ENCODE measurements around the gene DSE. TPM values are rescaled to one million over a fixed set of nuclear protein-coding genes. Genes with fewer than 3 reads are reported as not detected.

The DSE gene
- polyA plus RNA-seq, 4 donors: 37.1 to 46.7 (median 43.2) TPM

- DNase-seq (ENCODE audit: low read depth in 4 of 4, low spot score in 3 of 4): no peak
Observed at GRCh38 chr6:116465246-116465645, 94.5 kb downstream of the DSE start.

GRCh38 chr6:116467096-116467495, 96.3 kb downstream of the DSE start:
- no peak for DNase-seq (ENCODE audit: low read depth in 4 of 4, low spot score in 3 of 4)

- DNase-seq (ENCODE audit: low read depth in 4 of 4, low spot score in 3 of 4): no peak
Observed at GRCh38 chr6:116467514-116467913, 96.8 kb downstream of the DSE start.

- DNase-seq (ENCODE audit: low read depth in 4 of 4, low spot score in 3 of 4): no peak
Observed at GRCh38 chr6:116468293-116468692, 97.5 kb downstream of the DSE start.

DNA sequence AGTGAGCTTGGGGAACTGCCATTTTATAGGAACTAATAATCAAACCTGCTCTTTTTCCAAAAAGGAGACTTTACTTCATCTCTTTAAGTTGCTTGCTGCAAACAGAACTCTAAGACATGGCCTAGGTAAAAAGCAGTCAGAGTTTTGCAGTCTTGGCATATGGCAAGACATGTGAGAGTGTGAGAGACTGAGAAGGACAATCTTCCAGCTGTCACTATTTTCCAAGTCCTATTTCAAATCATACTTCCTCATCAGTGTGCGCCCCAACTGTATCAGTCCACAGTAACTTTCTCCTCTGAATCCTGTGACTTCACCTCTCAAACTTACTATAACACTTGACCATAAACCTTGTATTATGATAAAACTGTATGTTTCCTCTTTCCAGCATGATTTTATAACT, 100.8 kb downstream of the DSE start:
- DNase-seq (ENCODE audit: low read depth in 4 of 4, low spot score in 3 of 4): no peak

GRCh38 chr6:116472706-116473105, 102.0 kb downstream of the DSE start:
- no peak for DNase-seq (ENCODE audit: low read depth in 4 of 4, low spot score in 3 of 4)

DNA sequence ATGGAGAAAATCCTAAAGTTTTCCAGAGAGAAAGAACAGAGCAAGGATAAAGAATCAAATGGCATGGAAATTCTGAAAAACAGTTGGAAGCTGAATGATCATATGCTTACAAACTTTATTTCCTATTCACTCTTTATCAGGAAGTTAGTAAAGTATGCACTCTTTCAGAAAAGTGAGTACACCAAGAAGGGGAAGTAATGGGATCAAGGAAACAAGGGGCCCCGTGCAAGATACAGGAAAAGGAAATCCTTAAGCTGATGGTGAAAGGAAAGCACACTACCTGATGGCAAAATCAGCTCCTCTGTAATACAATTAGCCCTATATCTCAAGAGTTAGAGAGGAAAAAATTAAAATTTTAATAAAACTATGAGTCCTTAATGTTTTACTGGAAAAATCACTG, 104.4 kb downstream of the DSE start:
- DNase-seq (ENCODE audit: low read depth in 4 of 4, low spot score in 3 of 4): no peak

- no peak for DNase-seq (ENCODE audit: low read depth in 4 of 4, low spot score in 3 of 4)
Observed at GRCh38 chr6:116476002-116476678, 105.4 kb downstream of the DSE start.

DNA sequence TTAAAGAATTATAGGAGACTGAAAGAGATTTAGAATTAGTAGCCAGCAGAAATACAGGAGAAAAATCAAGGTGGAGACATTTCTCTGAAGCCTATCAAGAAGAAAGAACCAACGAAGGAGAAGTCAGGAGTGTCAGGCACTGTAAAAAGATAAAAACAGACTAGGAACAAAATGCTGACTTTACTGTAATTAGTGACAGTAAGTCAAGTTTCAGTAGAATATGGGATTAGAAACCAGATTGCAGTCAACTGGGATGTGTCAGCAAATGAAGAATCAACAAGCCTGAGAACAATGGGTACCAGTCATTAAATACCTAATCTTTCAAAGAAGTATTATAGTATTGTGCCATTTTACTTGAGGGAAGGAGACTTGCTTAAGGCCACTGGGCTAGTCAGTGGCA, 112.0 kb downstream of the DSE start:
- no peak for DNase-seq (ENCODE audit: low read depth in 4 of 4, low spot score in 3 of 4)

- no peak for DNase-seq (ENCODE audit: low read depth in 4 of 4, low spot score in 3 of 4)
Observed at GRCh38 chr6:116483616-116484015, 112.9 kb downstream of the DSE start.

GRCh38 chr6:116485559-116486184, 114.9 kb downstream of the DSE start:
- DNase-seq (ENCODE audit: low read depth in 4 of 4, low spot score in 3 of 4): no peak

DNA sequence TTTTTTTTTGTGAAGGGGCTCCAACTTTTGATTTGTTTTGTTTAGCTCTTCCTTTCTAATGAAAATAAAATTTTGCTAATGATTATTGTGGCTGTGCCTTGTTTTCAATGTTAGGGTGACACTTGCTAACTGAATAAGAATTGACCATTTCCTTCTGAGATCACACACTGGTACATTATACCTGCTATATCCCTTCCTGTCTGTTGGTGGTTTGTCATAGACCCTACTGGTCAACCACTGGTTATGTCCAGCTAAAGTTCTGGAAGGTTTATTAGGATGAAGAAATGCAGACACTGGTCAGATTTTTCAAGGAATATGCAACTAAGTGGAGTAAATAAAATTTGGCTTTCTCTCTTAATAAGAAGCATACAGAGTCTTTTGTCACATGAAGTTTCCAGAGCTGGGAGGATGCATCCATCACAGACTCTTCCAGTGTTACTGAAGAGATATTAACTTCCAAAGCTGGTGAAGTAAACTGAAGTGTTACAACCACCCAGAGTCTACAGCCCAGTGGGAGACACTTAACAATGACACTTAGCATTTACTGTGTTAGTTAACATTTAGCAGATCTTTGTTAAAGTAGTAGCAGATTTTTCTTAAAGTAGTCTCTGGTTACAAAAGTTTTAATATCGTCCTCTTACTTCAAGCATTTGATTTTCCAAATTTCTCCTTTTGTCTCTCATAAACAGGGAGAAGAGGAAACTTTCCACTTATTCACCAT, 121.0 kb downstream of the DSE start:
- no peak for DNase-seq (ENCODE audit: low read depth in 4 of 4, low spot score in 3 of 4)

DNA sequence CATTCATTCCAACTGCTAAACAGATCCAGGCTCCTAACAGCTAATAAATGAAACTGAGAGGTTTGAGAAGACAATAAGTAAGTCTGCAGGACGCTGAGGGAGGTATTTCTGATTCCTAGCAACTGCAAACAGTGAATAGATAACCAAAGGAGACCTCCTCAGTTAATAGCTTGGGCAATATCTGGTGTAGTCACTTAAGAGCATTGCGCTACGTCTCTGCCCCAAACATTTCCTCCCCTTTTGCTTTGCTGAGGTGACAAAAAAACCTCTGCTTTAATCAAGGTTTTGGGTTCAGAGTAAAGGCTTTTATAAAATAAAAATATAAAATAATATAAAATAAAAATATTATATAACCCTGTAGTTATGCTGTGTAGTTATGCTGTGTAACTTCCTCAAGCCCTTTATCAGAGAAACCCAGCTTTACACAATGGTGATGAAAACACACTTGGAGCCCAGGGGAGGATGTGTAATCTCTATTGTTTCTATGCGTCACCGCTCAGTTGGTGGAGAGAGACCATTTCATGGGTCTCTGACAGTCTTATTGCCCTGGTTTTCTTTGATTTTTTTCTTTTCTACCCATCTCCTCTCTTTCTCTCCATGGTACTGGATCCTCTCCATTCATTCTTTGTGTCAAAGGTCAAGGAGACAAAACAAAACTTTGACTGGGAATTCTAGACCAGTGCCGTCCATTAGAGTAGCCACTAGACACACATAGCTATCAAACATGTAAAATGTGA, 121.8 kb downstream of the DSE start:
- no peak for DNase-seq (ENCODE audit: low read depth in 4 of 4, low spot score in 3 of 4)

Other genes with a start within 250 kb of the DSE start
- gene COL10A1, start 244.8 kb upstream of the DSE start, polyA plus RNA-seq (ENCODE audit: insufficient read length in 4 of 4): under 1 TPM; 0.30 to 0.55 (median 0.36) TPM
- gene TSPYL4, start 116.9 kb upstream of the DSE start, polyA plus RNA-seq (ENCODE audit: insufficient read length in 4 of 4): 10 to 100 TPM; 58.9 to 63.6 (median 61.2) TPM
- 100 to 1,000 TPM in 3 of 4 donors, 10 to 100 TPM in 1; 98.8 to 106 (median 103) TPM for gene TSPYL1, start 91.0 kb upstream of the DSE start, polyA plus RNA-seq (ENCODE audit: insufficient read length in 4 of 4)
- 1 to 10 TPM; 2.8 to 5.6 (median 4.6) TPM for gene CALHM6, start 90.4 kb downstream of the DSE start, polyA plus RNA-seq (ENCODE audit: insufficient read length in 4 of 4)
- 1 to 10 TPM; 2.2 to 3.8 (median 3.4) TPM for gene CALHM5, start 140.7 kb downstream of the DSE start, polyA plus RNA-seq (ENCODE audit: insufficient read length in 4 of 4)
- gene TRAPPC3L, start 174.7 kb downstream of the DSE start, polyA plus RNA-seq (ENCODE audit: insufficient read length in 4 of 4): under 1 TPM; 0.23 to 0.73 (median 0.39) TPM
- under 1 TPM; 0.49 to 0.79 (median 0.61) TPM for gene CALHM4, start 182.8 kb downstream of the DSE start, polyA plus RNA-seq (ENCODE audit: insufficient read length in 4 of 4)
- 10 to 100 TPM; 71.3 to 83.5 (median 80.1) TPM for gene RWDD1, start 200.6 kb downstream of the DSE start, polyA plus RNA-seq (ENCODE audit: insufficient read length in 4 of 4)
- gene RSPH4A, start 245.5 kb downstream of the DSE start, polyA plus RNA-seq (ENCODE audit: insufficient read length in 4 of 4): 1 to 10 TPM; 2.3 to 3.3 (median 2.9) TPM